HPDE6-E6E7 (cell line): ENCODE results near the gene NDUFA7.
A peak's percentile ranks its signal among the peaks of the same experiment; 100 is the strongest.
"Not testable (repeated sequence)": the region's sequence is repeated elsewhere in the genome, so short reads cannot be mapped to it uniquely, and the experiment has no call there.

ENCODE experiments used
- DNase-seq: peaks from one replicate; pipeline ENCODE4 v3.0.0; 2011; ENCODE audit warnings: missing footprints; ENCODE audit errors: extremely low spot score

The NDUFA7 gene

GRCh38 chr19:8342316-8342683 is 21.1 kb upstream of the NDUFA7 start:
- DNase-seq, result no peak

- DNase-seq, result not testable (repeated sequence)
Observed at GRCh38 chr19:8341504-8341903, 20.3 kb upstream of the NDUFA7 start.

- DNase-seq, result no peak
Observed at GRCh38 chr19:8340341-8341096, 19.3 kb upstream of the NDUFA7 start.

GRCh38 chr19:8338835-8339234 is 17.7 kb upstream of the NDUFA7 start:
- DNase-seq, result no peak

- no peak for DNase-seq
Observed at GRCh38 chr19:8337728-8338127, 16.6 kb upstream of the NDUFA7 start.

- DNase-seq, result no peak
Observed at GRCh38 chr19:8336660-8337059, 15.5 kb upstream of the NDUFA7 start.

- DNase-seq, result no peak
Observed at GRCh38 chr19:8336072-8336569, 14.9 kb upstream of the NDUFA7 start.

- no peak for DNase-seq
Observed at GRCh38 chr19:8335343-8336071, 14.3 kb upstream of the NDUFA7 start.

- DNase-seq, result peak; percentile 83
Observed at GRCh38 chr19:8334458-8335342, 13.5 kb upstream of the NDUFA7 start.

- DNase-seq, result no peak
Observed at GRCh38 chr19:8333767-8334457, 12.7 kb upstream of the NDUFA7 start.

- DNase-seq, result no peak
Observed at GRCh38 chr19:8332976-8333766, 12.0 kb upstream of the NDUFA7 start.

- DNase-seq, result no peak
Observed at GRCh38 chr19:8331263-8331845, 10.2 kb upstream of the NDUFA7 start.

GRCh38 chr19:8329996-8330395 is 8.8 kb upstream of the NDUFA7 start:
- DNase-seq, result no peak

GRCh38 chr19:8325454-8325853 is 4.3 kb upstream of the NDUFA7 start:
- DNase-seq, result no peak

GRCh38 chr19:8324186-8325050 is 3.2 kb upstream of the NDUFA7 start:
- DNase-seq, result no peak

GRCh38 chr19:8323781-8324185 is 2.6 kb upstream of the NDUFA7 start:
- no peak for DNase-seq

GRCh38 chr19:8322638-8322997 is 1.4 kb upstream of the NDUFA7 start:
- DNase-seq, result no peak

GRCh38 chr19:8321986-8322637 is 937 bp upstream of the NDUFA7 start:
- no peak for DNase-seq

GRCh38 chr19:8320564-8321066 is 560 bp downstream of the NDUFA7 start:
- DNase-seq, result no peak
